Activated CD8-positive, alpha-beta memory T cell treated with anti-CD3 and anti-CD28 coated beads, Interleukin-2, amount 50 U/mL, for 48 hours (primary cell): Measurements from ENCODE around the gene COL17A1.

Experiments
- DNase-seq: peaks from one replicate; pipeline ENCODE4 v3.0.0-alpha.2; 2020

The COL17A1 gene

GRCh38 chr10:103983367-103983911, 102.2 kb downstream of the COL17A1 start:
- no peak for DNase-seq

- DNase-seq, result no peak
Observed at GRCh38 chr10:103982639-103983038, 103.0 kb downstream of the COL17A1 start.
